ENCODE measurements around the gene NFIB. TPM values are rescaled to one million over a fixed set of nuclear protein-coding genes. Genes with fewer than 3 reads are reported as not detected.

Gene NFIB
- total and polyA plus RNA-seq, 2 donors (not counting 3 experiments of a cell fraction or from before 2014, with no cell fraction given) = 26.4 to 174 TPM

- FAIRE-seq = peak; percentile 78
- Histone ChIP-seq H3K4me1 (ENCODE audit: control insufficient read depth, extremely low read depth, insufficient read depth, low read length) (peaks cover 57% of the 10 kb centered on the region), H3K4me2 (ENCODE audit: insufficient read depth, low read length) (peak overlapping the region; percentile 3), H3K79me2 (ENCODE audit: control insufficient read depth, insufficient read depth, low read length) (no peaks in the 10 kb centered on the region), H3K27me3 (ENCODE audit: control insufficient read depth in 2 of 2, insufficient read depth in 2 of 2, low read length in 2 of 2) (no peaks in the 10 kb centered on the region), H3K4me3 (replicated peaks in 1 of 3; ENCODE audit: insufficient read depth in 1 of 3, low read depth in 1 of 3, low read length in 3 of 3) (no peak overlapping the region), H3K9me3 (replicated peaks; ENCODE audit: control insufficient read depth, insufficient read depth, low read length) (no peaks in the 10 kb centered on the region), H2AFZ (ENCODE audit: low read depth, low read length) (no peak overlapping the region), H3K27ac (ENCODE audit: insufficient read depth, low read depth, low read length) (peak overlapping the region; percentile 14), H4K20me1 (replicated peaks; ENCODE audit: control insufficient read depth, extremely low read depth, insufficient read depth, low read length) (no peaks in the 10 kb centered on the region), H3K9me1 (replicated peaks; ENCODE audit: control insufficient read depth, extremely low read depth, insufficient read depth, low read length) (no peaks in the 10 kb centered on the region), H3K9ac (replicated peaks; ENCODE audit: extremely low read depth, insufficient read depth, low read length) (no peak overlapping the region), H3K36me3 (ENCODE audit: control insufficient read depth in 2 of 2, extremely low read depth in 1 of 2, insufficient read depth in 2 of 2, low read length in 2 of 2) (no peaks in the 10 kb centered on the region)
- intact Hi-C loops (cut with micrococcal nuclease) (loop anchor here (1.0 to 10.0 kb wide), 4 partner anchors 79 to 1316 kb away; no protein-coding TSS in a partner anchor), dilution Hi-C loops (cut with MboI; ENCODE audit: extremely low pct_ligation_motif_present, low sequenced_read_pairs) (no loop called here)
- ChIA-PET CTCF (interaction anchor here (0.7 to 4.8 kb wide), 9 partner anchors 12 to 926 kb away, joined by 3 to 60 read pairs (median 4); no protein-coding TSS in a partner anchor), POLR2A (interaction anchor here (1.0 kb wide), 1 partner anchor 39 kb away, joined by 3 read pairs; no protein-coding TSS in a partner anchor)
- DNase-seq (ENCODE audit: low read depth, low spot score) = peak; percentile 62
- TF ChIP-seq POLR2AphosphoS5 (IDR thresholded peaks at IDR 0.05; ENCODE audit: insufficient read depth, low read depth, low read length) (no peak), FOS (IDR thresholded peaks at IDR 0.05; ENCODE audit: borderline replicate concordance, insufficient read depth, low read length) (peak; percentile 47)
- no TSS peak for BruUV-seq (replicated peaks)
Observed at GRCh38 chr9:14350754-14351153, 36.8 kb upstream of the NFIB start.

GRCh38 chr9:14350349-14350728 lies 36.4 kb upstream of the NFIB start:
- H3K27me3 ChIP-seq (ENCODE audit: control insufficient read depth in 2 of 2, insufficient read depth in 2 of 2, low read length in 2 of 2) = no peaks in the 10 kb centered on the region

More at GRCh38 chr9:14350349-14350728, 36.4 kb upstream of the NFIB start:
- H2AFZ ChIP-seq (ENCODE audit: low read depth, low read length) = no peak overlapping the region
- H3K4me2 ChIP-seq (ENCODE audit: insufficient read depth, low read length) = peak overlapping the region; percentile 83
- TF ChIP-seq EZH2 (IDR thresholded peaks at IDR 0.05; ENCODE audit: borderline replicate concordance, low read depth, low read length, severe bottlenecking) (no peak), MYC (IDR thresholded peaks at IDR 0.05; ENCODE audit: low read depth, low read length) (no peak), FOS (IDR thresholded peaks at IDR 0.05; ENCODE audit: borderline replicate concordance, insufficient read depth, low read length) (no peak), POLR2AphosphoS5 (IDR thresholded peaks at IDR 0.05; ENCODE audit: insufficient read depth, low read depth, low read length) (no peak), GATA2 (IDR thresholded peaks at IDR 0.05; ENCODE audit: insufficient read depth, insufficient read length, low read depth, low read length) (no peak), POLR2A (IDR thresholded peaks at IDR 0.05; ENCODE audit: low read depth, low read length) (no peak), JUN (IDR thresholded peaks at IDR 0.05; ENCODE audit: borderline replicate concordance, insufficient read depth, insufficient read length, low read depth) (no peak)
- TF ChIP-seq, protein P1, sequence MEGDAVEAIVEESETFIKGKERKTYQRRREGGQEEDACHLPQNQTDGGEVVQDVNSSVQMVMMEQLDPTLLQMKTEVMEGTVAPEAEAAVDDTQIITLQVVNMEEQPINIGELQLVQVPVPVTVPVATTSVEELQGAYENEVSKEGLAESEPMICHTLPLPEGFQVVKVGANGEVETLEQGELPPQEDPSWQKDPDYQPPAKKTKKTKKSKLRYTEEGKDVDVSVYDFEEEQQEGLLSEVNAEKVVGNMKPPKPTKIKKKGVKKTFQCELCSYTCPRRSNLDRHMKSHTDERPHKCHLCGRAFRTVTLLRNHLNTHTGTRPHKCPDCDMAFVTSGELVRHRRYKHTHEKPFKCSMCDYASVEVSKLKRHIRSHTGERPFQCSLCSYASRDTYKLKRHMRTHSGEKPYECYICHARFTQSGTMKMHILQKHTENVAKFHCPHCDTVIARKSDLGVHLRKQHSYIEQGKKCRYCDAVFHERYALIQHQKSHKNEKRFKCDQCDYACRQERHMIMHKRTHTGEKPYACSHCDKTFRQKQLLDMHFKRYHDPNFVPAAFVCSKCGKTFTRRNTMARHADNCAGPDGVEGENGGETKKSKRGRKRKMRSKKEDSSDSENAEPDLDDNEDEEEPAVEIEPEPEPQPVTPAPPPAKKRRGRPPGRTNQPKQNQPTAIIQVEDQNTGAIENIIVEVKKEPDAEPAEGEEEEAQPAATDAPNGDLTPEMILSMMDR (IDR thresholded peaks at IDR 0.05; ENCODE audit: extremely low read depth in 1 of 2, insufficient read depth in 1 of 2, low read depth in 1 of 2, low read length in 2 of 2) = no peak
- TF ChIP-seq, protein P2, sequence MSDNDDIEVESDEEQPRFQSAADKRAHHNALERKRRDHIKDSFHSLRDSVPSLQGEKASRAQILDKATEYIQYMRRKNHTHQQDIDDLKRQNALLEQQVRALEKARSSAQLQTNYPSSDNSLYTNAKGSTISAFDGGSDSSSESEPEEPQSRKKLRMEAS (IDR thresholded peaks at IDR 0.05; ENCODE audit: insufficient read depth, insufficient read length) = no peak
- intact Hi-C loops (cut with micrococcal nuclease) = loop anchor here (5.0 to 10.0 kb wide), 3 partner anchors 598 to 1316 kb away; no protein-coding TSS in a partner anchor
- ChIA-PET CTCF (interaction anchor here (0.8 to 4.8 kb wide), 5 partner anchors 22 to 922 kb away, joined by 3 to 60 read pairs (median 4); no protein-coding TSS in a partner anchor), POLR2A (no interaction called here)
- H3K9me3 ChIP-seq (replicated peaks; ENCODE audit: control insufficient read depth, insufficient read depth, low read length) = no peaks in the 10 kb centered on the region
- dilution Hi-C loops (cut with MboI; ENCODE audit: extremely low pct_ligation_motif_present, low sequenced_read_pairs) = no loop called here
- peak; percentile 56 for FAIRE-seq
- H3K27ac ChIP-seq (ENCODE audit: insufficient read depth, low read depth, low read length) = peak overlapping the region; percentile 14
- peaks cover 57% of the 10 kb centered on the region for H3K4me1 ChIP-seq (ENCODE audit: control insufficient read depth, extremely low read depth, insufficient read depth, low read length)
- no peaks in the 10 kb centered on the region for H4K20me1 ChIP-seq (replicated peaks; ENCODE audit: control insufficient read depth, extremely low read depth, insufficient read depth, low read length)
- H3K36me3 ChIP-seq (ENCODE audit: control insufficient read depth in 2 of 2, extremely low read depth in 1 of 2, insufficient read depth in 2 of 2, low read length in 2 of 2) = no peaks in the 10 kb centered on the region
- H3K79me2 ChIP-seq (ENCODE audit: control insufficient read depth, insufficient read depth, low read length) = no peaks in the 10 kb centered on the region
- peak overlapping the region; percentile 20 for H3K9ac ChIP-seq (replicated peaks; ENCODE audit: extremely low read depth, insufficient read depth, low read length)
- H3K4me3 ChIP-seq (replicated peaks in 1 of 3; ENCODE audit: insufficient read depth in 1 of 3, low read depth in 1 of 3, low read length in 3 of 3) = no peak overlapping the region
- no peaks in the 10 kb centered on the region for H3K9me1 ChIP-seq (replicated peaks; ENCODE audit: control insufficient read depth, extremely low read depth, insufficient read depth, low read length)
- no TSS peak for BruUV-seq (replicated peaks)
- DNase-seq (ENCODE audit: low read depth, low spot score) = no peak

All from endothelial cell of umbilical vein (primary cell).